HL-60/S4 (cell line): ENCODE measurements around the gene PPIG.
"Not testable (repeated sequence)": the region's sequence is repeated elsewhere in the genome, so short reads cannot be mapped to it uniquely, and the experiment has no call there.

ENCODE experiments used
- in situ Hi-C: fragments of 300-500 bp; cut with MboI; formaldehyde crosslinking; loops from 2 replicates; pipeline ENCODE4 v1.14.3; 2022; ENCODE audit warnings: low sequenced_read_pairs

The PPIG gene

DNA sequence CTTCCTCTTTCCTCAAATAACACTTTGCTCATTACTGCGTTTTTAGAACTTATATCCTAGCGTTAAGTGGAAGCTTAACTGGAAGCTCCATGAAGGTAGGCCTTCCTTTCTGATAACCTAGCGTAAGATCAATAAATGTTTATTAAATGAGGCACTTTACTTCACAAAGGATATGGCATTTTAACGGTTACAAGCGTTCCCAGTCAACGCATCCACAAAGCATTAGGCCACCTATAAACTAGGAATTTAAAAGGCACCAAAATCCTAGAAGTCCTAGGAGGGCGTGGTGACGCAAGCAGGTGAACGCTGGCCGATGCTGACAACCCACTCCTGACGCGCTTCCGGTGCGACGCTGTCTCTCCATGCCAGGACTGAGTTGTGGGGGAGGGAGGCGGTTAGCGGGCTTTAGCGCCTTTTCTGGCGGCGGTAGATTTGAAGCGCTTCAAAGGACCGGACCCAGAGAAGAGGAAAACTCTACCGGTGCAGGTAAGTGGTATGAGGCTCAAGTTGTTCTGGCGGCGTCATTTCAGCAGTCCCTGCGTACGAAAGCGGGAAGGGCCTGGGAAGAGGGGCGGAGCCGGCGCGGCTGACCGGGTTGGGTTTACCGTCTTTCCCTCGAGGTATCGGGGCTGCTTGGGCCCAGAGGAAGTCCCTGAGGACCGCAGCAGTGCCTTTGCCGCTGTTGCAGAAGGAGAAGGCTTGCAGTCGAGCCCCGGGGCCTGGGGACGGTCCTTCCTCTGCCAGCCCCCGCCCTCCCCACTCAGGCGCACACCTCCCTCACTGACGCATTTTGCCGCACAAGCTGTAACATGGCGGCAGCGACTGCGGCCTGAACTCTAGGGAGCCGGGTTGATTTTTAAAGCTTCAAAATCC, at the start of gene PPIG:
Gene PPIG (plus strand): TSS at position 347 of the 873 bp plus-strand sequence. CDS start 19,691 bp downstream, outside the sequence.
- in situ Hi-C loops = no loop called here

DNA sequence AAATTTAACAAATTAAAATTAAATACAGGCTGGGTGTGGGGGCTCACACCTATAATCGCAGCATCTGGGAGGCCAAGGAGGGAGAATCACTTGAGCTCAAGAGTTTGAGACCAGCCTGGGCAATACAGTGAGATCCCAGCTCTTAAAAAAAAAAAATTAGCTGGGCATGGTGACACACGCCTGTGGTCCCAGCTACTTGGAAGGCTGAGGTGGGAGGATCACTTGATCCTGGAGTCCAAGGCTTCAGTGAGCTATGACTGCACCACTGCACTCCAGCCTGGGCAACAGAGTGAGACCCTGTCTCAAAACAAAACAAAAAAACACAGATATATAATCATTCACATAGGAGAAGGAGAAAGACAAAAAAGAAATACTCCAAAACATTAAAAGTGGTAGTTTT, 44.7 kb upstream of the PPIG start:
- in situ Hi-C loops = not testable (repeated sequence)

DNA sequence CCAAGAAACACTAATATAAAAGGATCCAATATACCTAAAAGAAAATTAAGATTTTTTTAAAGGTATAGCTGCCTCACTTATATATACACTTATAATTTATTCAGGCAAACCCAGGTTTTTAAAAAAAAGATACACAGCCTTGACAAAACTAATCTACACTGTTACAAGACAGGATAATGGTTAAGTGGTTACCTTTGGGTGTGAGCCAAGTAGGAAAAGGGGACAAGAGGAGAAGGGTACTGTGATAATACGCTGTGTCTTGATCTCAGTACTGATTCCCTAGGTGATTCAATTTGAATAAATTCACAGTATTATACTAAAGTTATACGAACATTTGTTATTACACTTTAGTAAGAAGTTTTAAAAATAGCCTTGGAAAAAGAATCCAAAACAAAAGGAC, 44.0 kb upstream of the PPIG start:
- in situ Hi-C loops = no loop called here

DNA sequence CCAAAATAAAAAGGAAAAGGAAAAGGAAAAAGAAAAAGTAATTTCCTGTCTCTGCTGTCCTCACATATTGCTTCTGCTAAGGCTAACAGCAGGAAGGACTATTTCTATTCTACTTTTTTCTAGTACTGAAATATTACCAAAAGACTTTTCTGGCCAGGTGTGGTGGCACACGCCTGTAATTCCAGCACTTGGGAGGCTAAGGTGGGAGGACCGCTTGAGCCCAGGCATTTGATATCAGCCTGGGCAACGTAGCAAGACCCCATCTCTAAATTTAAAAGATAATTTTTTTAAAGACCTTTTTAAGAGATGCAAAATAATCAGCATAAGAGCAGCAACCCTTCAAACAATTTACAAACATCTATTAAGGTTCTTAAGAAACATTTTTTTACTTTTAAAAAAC, 41.7 kb upstream of the PPIG start:
- in situ Hi-C loops = no loop called here

DNA sequence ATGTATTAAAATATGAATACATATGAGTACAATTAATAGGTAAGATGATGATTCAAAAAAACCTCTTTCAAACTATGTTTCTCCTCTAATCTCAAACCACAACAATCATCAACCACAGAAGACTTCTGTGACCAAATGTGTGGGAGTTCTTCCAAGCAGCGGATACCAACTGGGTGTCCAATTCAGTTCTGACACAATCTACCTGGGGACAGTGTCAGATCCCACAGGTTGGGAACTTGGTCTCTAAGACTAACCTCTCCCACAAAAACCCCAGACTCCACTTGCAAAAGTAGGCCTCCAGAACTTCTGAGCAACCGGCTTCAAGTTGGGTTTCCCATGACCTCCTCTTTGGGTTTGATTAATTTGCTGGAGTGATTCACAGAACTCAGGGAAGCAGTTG, 37.4 kb upstream of the PPIG start:
- in situ Hi-C loops = no loop called here

DNA sequence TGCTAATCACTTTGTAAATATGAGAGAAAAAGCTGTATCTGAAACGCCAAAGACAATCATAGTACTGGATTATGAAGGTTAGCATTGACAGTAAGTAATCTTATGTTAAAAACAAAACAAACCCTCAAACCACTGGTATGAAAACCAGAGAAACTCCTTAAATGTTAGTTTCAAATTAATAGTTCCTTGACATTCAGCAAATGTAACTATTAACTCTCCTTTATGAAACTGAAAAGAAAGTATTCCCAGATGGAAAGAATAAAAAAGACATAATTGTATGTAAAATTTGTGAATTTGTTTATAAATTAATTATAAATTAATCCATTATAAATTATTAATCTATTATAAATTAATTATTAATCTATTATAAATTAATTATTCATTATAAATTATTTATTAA, 22.8 kb upstream of the PPIG start:
- in situ Hi-C loops = no loop called here

DNA sequence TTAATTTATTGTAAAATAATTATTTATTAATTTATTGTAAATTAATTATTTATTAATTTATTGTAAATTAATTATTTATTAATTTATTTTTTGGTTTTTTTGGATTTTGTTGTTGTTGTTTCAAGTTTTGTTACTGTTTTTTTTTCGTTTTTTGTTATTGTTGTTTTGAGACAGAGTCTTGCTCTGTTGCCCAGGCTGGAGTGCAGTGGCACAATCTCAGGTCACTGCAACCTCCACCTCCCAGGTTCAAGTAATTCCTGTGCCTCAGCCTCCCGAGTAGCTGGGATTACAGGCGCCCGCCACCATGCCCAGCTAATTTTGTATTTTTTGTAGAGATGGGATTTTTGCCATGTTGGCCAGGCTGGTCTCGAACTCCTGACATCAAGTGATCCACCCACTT, 22.1 kb upstream of the PPIG start:
- in situ Hi-C loops = not testable (repeated sequence)

DNA sequence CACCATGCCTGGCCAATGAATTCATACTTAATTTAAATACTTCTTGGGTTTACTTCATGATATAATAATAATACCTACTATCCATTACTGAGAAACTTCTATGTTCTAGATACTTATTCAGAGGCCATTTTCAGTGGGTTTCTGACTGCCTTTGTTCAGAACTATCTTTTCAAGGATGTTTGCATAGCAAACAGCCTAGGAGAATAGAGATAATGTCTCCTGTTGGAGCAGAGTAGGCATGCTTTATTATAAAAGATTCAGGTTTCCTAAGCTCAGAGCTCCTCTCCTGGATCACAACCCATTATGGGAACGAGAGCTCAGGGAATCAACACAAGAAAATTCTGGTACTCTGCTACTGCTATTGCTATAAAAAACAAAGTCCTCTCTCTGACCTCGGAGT, 21.6 kb upstream of the PPIG start:
- in situ Hi-C loops = no loop called here

DNA sequence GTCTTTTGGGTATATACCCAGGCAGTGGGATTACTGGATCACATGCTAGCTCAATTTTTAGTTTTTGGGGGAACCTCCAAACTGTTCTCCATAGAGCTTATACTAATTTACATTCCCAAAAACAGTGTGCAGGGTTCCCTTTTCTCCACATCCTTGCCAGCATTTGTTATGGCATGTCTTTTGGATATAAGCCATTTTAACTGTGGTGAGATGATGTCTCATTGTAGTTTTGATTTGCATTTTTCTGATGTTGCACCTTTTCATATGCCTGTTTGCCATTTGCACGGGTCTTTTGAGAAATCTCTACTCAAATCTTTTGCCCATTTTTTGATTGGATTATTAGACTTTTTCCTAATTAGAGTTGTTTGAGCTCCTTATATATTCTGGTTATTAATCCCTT, 18.5 kb upstream of the PPIG start:
- in situ Hi-C loops = no loop called here

DNA sequence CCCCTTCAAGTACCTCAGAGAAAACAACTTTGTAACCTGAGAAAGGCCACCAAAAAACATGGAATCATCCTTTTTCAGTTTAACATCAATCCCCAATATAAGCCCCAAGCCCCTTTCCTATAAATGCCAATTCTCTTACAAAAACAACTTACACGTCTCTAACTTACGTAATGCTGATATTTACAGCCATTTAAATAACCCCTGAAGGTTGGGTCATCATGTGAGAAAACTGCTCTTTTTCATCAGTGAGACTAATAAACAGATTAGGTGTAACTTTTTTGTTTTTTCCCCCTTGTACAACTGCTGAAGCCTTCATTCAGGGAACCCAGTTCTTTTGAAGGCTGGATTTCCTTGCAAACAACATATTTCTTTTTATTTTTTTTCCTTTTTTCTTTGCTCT, 14.2 kb upstream of the PPIG start:
- in situ Hi-C loops = no loop called here

DNA sequence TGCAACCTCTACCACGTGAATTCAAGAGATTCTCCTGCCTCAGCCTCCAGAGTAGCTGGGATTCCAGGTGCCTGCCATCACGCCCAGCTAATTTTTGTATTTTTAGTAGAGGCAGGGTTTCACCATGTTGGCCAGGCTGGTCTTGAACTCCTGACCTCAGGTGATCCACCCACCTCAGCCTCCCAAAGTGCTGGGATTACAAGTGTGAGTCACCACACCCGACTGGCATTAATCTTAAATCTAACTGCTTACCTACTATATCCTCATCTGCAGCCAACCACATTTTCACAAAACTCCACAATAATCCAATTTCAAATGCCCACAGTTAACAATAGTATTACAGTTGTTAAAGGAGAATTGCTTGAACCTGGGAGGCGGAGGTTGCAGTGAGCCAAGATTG, 13.4 kb upstream of the PPIG start:
- in situ Hi-C loops = not testable (repeated sequence)

DNA sequence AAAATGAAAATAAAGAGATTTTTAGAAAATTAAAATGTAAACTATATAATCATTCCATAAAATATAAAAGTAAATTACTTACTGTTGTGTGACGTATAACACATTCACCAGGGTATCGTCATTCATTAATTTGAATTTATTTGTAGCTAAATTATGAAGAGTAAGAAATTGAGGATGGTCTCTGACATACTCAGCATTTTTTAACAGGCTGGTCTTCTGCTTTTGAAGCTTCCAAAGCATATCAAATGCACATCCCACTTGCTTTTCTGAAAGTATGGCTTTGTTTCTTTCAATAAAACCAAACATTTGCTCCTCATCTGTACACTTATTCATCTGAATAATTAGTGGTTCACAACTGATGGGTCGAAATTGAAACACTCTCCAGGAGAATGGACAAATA, 12.6 kb upstream of the PPIG start:
- in situ Hi-C loops = no loop called here

DNA sequence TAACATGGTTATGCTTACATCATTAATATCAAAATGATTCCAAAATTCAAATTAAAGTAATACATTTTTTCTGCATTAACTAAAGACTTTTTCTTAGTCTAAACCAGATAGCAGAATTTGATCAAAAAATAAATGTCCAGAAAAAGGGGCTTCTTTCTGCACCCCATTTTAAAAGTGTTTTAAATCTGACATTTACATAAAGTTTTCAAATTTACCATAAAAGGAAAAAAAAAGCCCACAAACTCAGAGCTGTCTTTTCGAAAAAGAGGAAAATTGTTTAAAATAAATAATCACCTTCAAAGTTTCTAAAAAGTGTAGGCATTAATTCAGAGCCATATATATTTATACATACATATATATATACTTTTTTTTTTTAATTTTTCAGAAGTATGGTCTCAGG, 12.0 kb upstream of the PPIG start:
- in situ Hi-C loops = no loop called here

DNA sequence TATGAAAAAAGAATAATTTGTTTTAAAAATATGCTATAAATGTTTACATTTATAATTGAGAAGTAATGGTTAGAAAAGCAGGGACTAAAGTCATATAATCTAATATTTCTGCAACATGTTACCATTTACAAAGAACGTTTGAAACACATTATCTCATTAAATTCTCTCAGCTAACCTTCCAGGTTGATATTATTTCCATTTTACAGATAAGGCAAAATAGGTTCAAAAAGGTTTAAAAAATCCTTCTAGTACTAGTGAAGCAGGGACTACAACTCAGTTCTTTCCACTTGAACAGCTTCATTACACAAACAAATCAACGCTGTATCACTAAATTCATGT, 11.4 kb upstream of the PPIG start:
- in situ Hi-C loops = no loop called here

DNA sequence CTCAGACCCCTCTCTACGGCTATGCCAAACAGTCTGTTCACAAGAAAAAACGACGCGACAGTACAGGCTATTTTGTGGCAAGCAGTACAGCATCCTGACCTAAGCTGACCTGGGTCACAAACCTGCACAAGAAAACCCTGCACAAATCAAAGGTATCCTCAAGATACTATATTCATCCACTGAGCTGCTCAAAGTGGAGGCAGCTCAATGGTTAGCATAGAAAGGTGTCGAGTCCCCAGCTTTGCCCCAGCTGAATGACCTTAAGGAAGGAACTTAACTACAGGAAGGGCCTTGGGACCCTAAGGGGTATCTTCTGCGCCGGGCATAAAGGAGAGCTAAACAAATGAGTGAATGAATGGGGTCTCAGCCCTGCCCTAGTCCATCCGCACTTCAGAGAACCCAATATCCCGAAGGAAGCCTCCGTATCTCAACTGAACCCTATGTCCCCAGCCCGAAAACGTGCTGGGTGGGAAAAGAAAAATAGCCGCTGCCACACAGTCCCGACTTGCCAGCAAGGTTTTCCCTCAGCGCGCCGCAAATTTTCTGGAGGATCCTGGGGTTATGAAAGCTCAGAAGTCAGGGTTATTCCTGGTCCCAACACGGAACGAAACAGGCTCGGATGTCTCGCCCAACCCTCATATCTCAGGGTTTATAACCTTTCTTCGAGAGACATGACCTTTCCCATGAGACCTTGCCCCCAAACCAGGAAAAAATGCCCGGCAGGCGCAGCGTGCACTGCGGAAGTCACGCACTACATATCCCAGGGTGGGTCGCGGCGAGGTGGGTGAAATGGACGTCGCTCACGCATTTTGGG, 10.8 kb upstream of the PPIG start, which contains the start of gene FASTKD1:
Gene FASTKD1 (minus strand): TSS at position 706 of the 814 bp plus-strand sequence. CDS start 1,836 bp downstream, outside the sequence.
- in situ Hi-C loops = no loop called here

DNA sequence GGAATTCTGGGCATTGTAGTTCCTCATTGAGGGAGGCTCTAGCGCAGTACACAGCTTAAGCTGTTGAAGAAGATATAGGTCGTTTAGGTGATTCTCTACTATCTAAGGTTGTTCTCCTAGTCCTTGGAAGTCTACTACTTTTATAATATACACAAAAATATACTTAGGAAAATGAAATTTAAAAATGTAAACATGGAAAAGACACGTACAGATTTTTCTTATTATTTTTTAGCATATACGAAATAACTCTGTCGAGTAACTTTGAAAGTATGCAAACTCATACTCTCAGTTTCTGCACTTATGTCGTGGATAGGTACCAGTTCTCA, 10.2 kb upstream of the PPIG start:
- in situ Hi-C loops = no loop called here

DNA sequence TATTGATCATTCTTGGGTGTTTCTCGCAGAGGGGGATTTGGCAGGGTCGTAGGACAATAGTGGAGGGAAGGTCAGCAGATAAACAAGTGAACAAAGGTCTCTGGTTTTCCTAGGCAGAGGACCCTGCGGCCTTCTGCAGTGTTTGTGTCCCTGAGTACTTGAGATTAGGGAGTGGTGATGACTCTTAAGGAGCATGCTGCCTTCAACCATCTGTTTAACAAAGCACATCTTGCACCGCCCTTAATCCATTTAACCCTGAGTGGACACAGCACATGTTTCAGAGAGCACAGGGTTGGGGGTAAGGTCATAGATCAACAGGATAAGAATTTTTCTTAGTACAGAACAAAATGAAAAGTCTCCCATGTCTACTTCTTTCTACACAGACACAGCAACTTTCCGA, 9.6 kb upstream of the PPIG start:
- in situ Hi-C loops = not testable (repeated sequence)

DNA sequence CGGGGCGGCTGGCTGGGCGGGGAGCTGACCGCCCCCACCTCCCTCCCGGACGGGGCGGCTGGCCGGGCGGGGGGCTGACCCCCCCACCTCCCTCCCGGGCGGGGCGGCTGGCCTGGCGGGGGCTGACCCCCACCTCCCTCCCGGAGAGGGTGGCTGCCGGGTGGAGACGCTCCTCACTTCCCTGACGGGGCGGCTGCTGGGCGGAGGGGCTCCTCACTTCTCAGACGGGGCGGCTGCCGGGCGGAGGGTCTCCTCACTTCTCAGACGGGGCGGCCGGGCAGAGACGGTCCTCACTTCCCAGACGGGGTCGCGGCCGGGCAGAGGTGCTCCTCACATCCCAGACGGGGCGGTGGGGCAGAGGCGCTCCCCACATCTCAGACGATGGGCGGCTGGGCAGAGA, 8.9 kb upstream of the PPIG start:
- in situ Hi-C loops = not testable (repeated sequence)

DNA sequence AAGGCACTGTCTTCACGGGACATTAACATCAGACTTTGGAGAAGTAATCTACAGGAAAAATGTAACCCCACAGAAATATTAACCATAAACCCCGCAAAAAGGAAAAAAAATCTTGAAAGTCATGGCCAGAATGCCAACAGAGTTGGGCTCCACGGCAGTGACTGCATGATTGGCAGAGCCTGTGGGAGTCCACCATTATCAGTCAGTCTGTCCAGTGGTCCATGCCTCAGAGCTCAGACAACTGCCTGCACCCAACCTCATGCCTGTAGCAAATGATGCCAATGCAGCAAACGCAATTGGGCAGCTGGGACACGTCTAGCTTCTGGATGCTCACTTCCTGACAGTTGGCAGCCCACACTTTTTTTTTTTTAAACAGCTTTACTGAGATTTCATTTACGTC, 5.1 kb upstream of the PPIG start:
- in situ Hi-C loops = no loop called here

DNA sequence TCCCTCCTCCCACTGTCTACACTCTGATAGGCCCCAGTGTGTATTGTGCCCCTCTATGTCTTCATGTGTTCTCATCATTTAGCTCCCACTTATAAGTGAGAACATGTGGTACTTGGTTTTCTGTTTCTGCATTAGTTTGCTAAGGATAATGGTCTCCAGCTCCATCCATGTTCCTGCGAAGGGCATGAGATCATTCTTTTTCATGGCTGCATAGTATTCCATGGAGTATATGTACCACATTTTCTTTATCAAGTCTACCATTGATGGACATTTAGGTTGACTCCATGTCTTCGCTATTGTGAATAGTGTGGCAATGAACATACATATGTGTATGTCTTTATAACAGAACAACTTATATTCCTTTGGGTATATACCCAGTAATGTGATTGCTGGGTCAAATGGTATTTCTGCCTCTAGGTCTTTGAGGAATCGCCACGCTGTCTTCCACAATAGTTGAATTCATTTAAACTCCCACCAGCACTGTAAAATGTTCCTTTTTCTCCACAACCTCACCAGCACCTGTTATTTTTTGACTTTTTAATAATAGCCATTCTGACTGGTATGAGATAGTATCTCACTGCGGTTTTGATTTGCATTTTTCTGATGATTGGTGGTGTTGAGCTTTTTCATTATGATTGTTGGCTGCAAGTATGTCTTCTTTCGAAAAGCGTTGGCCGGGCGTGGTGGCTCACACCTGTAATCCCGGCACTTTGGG, 1.4 kb upstream of the PPIG start:
- in situ Hi-C loops = not testable (repeated sequence)

DNA sequence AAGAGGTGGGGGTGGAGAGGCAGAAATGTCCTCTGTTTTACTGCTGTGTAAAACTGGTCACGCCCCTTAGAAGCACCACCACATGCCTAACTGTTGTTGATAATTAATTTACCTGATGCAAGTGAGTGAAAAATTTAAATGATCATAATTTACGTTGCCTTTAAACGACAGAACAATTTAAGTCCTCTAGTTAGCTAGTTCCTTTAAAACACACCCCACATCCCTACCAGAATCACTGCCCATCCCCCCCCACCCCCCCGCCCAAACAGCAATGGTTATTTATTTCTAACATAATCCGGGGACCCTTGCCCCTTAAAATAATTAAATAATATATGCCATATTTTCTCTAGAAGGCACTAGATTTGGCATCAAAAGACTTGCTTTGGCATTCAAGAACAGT, 633 bp upstream of the PPIG start:
- in situ Hi-C loops = no loop called here

DNA sequence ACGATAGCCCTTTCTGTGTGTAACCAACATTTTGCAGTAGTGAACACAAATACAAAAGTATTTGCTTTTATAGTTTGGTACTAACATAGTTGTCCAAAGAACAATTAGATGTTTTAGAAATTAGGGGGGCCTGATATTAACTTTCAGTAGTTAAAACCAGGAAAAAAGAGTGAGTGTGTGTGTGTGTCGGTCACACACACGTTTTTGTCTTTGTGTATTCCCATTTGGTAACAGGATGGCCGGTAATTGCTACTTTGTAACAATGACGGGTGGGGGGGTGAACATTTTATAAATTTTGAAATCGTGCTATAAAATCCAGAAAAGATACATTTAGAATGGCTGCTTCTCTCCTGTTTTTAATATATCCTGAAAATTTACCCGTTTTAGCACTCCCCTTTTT, 1.5 kb downstream of the PPIG start:
- in situ Hi-C loops = no loop called here
